ENCODE data around the gene RMDN2.

DNA sequence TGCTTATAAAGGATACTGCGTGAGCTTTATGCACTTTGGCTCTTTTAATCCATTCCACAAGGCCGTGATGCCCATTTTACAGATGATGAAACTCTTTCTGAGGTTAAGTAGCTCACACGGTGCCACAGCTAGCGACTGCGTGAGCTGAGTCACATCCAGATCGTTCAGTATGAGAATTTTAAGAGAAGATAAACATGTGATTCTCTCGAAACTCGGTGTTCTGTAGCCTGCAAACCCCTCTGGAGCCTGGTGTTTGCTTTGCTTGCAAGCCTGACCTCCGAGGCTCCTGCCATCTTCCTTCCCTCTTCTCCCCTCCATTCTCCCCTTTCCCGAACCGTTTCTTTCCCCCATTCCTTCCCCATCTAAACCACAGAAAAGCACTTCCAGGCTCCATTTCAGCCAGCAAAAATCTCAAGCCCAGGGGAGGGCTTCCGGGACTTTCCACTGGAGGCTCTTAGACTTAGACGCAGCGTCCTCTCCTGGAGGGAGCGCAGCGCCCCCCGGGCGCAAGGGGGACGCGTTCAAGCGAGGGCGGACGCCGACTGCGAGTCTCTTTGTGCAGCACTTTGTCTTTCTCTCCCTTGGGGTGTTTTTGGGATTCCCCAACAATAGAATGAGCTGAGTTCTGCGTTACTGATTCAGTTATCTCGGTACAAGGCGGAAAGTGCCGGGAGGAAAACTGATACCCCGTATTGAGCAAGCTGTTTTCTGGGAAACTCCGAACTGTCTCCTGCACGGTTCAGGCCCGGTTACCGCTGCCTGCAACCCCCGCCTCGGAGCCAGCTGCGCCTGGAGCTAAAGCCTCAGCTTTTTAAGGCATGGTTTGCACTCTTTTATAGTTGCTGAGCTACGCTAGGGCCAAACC lies 112.9 kb downstream of the RMDN2 start:
- TF ChIP-seq, protein P1, sequence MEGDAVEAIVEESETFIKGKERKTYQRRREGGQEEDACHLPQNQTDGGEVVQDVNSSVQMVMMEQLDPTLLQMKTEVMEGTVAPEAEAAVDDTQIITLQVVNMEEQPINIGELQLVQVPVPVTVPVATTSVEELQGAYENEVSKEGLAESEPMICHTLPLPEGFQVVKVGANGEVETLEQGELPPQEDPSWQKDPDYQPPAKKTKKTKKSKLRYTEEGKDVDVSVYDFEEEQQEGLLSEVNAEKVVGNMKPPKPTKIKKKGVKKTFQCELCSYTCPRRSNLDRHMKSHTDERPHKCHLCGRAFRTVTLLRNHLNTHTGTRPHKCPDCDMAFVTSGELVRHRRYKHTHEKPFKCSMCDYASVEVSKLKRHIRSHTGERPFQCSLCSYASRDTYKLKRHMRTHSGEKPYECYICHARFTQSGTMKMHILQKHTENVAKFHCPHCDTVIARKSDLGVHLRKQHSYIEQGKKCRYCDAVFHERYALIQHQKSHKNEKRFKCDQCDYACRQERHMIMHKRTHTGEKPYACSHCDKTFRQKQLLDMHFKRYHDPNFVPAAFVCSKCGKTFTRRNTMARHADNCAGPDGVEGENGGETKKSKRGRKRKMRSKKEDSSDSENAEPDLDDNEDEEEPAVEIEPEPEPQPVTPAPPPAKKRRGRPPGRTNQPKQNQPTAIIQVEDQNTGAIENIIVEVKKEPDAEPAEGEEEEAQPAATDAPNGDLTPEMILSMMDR (IDR thresholded peaks at IDR 0.05), result peak in 10 of 12 donors; percentile 11 to 57 (median 32)
- no peak for TF ChIP-seq POLR2A (IDR thresholded peaks at IDR 0.05)
